ENCODE measurements around the gene TCERG1L.

TCERG1L gene

DNA sequence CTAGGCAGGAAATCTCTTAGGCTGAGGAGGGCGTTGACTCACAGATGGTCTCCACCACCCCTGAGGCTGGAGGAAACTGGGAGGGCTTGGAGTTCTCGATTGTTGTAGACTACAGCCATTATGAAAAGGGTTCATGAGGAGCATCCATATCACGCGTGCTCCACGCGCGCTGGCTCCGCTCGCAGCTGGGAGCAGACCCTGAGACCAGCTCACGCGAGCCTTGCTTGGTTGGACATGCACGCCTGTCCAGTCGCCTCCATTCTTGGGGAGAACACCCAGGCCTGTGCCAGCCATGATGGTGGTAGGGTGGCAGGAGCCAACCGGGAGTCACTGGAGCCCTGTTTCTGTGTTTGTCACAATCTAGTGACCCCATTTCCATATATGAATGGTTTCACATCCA lies 139.1 kb downstream of the TCERG1L start:
- DNase-seq (ENCODE audit: low spot score) = peak; percentile 62
- Histone ChIP-seq H3K27ac (no peak overlapping the region), H3K4me3 (no peak overlapping the region)
- TF ChIP-seq, protein P1, sequence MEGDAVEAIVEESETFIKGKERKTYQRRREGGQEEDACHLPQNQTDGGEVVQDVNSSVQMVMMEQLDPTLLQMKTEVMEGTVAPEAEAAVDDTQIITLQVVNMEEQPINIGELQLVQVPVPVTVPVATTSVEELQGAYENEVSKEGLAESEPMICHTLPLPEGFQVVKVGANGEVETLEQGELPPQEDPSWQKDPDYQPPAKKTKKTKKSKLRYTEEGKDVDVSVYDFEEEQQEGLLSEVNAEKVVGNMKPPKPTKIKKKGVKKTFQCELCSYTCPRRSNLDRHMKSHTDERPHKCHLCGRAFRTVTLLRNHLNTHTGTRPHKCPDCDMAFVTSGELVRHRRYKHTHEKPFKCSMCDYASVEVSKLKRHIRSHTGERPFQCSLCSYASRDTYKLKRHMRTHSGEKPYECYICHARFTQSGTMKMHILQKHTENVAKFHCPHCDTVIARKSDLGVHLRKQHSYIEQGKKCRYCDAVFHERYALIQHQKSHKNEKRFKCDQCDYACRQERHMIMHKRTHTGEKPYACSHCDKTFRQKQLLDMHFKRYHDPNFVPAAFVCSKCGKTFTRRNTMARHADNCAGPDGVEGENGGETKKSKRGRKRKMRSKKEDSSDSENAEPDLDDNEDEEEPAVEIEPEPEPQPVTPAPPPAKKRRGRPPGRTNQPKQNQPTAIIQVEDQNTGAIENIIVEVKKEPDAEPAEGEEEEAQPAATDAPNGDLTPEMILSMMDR (IDR thresholded peaks at IDR 0.05) = no peak

DNA sequence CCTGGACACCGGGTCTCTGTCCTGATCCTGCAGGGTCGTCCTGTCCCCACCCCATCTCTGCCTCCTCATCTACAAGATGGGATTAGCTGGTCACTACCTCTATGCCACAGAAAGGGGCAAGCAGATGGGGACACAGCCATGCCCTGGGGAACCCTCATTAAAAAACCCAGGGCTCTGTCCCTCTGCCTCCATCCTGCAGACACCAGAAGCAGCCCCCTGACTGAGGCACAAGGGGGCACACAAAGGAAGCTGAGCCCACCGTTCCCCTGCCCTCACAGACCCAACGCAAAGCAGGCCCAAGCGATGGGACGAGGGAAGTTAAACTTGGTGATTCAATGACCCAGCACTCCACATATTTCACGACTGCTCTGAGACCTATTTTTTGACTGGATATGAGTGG lies 142.4 kb downstream of the TCERG1L start:
- DNase-seq (ENCODE audit: low spot score) = no peak
- Histone ChIP-seq H3K27ac (no peak overlapping the region), H3K4me3 (no peak overlapping the region)
- TF ChIP-seq, protein P1 (IDR thresholded peaks at IDR 0.05) = no peak

DNA sequence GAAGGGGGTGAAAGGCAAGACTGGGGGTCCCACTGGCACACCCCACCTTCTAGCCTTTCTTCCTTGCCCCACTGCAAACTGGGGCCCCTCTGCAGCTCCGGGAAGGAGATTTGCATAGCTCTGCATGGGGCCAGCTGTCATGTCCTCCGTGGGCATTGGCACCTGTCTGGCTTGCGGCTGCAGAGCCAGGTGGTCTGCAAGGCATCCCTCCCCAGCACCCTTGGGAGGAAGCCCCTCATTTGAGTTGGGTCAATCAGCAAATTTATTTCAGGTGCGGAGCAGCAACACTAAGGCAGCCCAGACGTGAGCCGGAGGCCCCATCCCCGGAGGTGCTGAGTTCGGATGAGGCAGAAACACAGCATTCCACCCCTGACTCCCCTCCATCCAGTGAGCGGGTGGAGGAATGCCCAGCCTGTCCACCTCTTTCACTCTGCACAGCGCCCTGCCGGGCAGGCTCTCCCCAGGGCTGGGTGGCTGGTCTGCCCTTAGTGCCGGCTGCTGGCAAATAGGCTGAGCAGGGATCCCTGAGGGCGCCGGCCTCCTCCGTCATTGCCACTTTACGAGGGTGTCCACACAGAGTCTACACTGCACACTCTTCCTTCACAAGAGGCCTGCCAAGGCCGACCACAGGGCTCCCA lies 143.2 kb downstream of the TCERG1L start:
- no peak overlapping the region for H3K27ac ChIP-seq
- H3K4me3 ChIP-seq = no peak overlapping the region
- TF ChIP-seq, protein P1 (IDR thresholded peaks at IDR 0.05) = no peak
- DNase-seq (ENCODE audit: low spot score) = peak; percentile 40

DNA sequence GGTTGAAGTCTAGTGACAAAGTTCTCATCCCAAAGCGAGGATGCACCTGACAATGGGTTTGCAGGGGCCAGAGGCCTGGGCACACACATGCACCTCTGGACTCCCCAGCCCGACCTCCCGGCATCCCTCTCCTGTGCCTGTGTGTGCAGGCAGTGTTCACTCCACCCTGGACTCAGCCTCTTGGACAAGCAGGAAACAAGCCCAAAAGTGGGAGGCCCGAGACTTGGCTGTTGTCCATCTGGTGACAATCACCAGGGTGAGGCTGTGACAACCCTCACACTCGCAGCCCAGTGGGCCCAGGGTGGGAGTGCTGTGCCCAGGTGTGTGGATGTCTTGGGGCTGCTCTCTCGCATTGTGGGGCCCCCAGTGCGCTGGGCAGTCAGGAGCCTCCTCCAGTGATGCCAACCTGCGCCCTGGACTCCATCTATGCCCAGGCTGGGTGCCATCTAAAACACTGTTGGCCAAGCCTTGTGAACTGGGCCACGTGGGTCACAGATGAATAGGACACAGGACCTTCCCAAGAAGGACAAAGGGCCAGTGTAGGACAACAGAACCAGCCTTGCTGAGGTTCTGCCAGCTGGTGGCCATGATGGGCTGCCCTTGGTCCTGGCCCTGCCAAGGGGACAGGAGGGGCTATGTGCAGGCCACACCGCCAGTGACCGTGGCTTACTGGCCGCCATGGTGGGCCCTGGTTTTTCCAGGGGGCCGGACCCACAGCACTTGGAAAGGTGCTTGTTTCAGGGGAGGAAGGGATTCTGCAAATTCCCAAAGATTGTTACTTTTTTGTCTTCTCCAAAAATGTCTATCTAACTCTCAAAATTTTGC lies 144.3 kb downstream of the TCERG1L start:
- Histone ChIP-seq H3K4me3 (no peak overlapping the region), H3K27ac (no peak overlapping the region)
- TF ChIP-seq, protein P1 (IDR thresholded peaks at IDR 0.05) = no peak
- DNase-seq (ENCODE audit: low spot score) = peak; percentile 57

DNA sequence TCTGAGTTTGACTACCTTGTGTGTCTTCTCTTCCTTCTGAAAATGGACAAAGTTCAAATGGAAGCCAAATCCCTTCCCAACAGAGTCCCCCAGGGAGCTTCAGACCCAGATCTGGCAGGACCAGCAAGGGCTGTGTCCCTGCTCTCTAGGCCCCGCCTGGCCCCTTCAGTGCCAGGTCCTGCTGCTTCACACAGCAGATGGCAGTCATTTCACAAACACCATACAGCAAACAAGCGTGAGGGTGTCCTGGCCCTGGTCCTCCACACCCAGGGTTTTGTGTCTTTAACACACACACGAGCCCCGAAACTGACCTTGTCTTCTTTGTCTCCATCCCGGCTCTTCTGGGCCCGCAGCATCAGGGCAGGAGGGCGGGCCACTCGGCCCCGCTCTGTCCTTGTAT lies 145.0 kb downstream of the TCERG1L start:
- Histone ChIP-seq H3K27ac (no peak overlapping the region), H3K4me3 (no peak overlapping the region)
- DNase-seq (ENCODE audit: low spot score) = peak; percentile 53
- TF ChIP-seq, protein P1 (IDR thresholded peaks at IDR 0.05) = no peak

DNA sequence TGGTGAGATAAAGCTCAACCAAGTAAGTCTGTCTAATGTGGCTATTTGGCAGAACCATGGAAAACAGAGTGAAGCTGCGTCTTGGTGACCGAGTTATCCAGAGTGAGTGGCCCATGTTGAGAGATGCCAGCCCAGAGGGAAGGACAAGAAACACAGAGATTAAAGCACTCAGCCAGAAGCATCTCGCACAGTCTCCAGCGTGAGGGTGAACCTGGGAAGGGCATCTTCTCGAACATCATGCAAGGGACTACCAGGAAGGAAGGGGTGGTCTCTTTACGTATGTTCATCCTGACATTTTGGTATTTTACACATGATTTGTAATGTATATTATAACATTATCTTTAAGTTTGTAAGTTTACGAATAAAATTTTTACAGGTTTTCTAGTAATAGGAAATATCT lies 146.4 kb downstream of the TCERG1L start:
- TF ChIP-seq, protein P1 (IDR thresholded peaks at IDR 0.05) = no peak
- H3K4me3 ChIP-seq = no peak overlapping the region
- DNase-seq (ENCODE audit: low spot score) = no peak
- H3K27ac ChIP-seq = no peak overlapping the region

Measured in coronary artery (tissue), 2 donors.